Activated CD8-positive, alpha-beta memory T cell treated with anti-CD3 and anti-CD28 coated beads for 4 hours (primary cell): ENCODE data around the gene CBFA2T2.
"Not testable (repeated sequence)": the region's sequence is repeated elsewhere in the genome, so short reads cannot be mapped to it uniquely, and the experiment has no call there.

ENCODE experiments used
- DNase-seq, 2 donors: peaks; one replicate each; pipeline ENCODE4 v3.0.0-alpha.2; 2020; ENCODE audit warnings: low read depth in 2 of 2

CBFA2T2 gene

DNA sequence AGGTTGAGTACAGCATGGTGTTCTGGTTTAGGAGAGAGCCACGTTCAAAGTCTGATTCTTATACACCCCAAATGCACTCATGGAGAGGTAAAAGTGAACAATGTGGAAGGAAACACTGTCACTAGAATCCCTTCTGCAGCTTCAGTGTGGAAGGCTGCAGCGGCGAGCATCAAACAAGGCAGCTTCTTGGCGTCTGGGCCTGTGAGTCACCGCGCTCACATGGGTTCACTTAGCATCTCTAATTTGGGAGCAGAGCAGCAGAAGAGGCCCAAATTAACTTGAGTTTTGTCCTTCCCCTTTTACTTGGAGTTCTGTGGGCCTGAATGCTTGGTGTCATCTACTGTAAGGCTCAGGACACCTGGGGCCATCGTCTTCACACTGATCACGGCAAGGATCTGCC is 207.2 kb downstream of the CBFA2T2 start:
- DNase-seq, result no peak

DNA sequence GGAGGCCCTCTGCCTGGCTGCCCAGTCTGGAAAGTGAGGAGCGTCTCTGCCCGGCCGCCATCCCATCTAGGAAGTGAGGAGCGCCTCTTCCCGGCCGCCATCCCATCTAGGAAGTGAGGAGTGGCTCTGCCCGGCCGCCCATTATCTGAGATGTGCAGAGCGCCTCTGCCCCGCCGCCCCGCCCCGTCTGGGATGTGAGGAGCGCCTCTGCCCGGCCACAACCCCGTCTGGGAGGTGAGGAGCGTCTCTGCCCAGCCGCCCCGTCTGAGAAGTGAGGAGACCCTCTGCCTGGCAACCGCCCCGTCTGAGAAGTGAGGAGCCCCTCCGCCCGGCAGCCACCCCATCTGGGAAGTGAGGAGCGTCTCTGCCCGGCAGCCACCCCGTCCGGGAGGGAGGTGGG is 209.1 kb downstream of the CBFA2T2 start:
- not testable (repeated sequence) for DNase-seq
